Activated naive CD4-positive, alpha-beta T cell treated with Interleukin-2 at 50 U/mL for 16 hours (primary cell): ENCODE data around the gene PEAK3.

Experiments
- DNase-seq: peaks from one replicate; pipeline ENCODE4 v3.0.0-alpha.2; 2020

PEAK3 gene

DNA sequence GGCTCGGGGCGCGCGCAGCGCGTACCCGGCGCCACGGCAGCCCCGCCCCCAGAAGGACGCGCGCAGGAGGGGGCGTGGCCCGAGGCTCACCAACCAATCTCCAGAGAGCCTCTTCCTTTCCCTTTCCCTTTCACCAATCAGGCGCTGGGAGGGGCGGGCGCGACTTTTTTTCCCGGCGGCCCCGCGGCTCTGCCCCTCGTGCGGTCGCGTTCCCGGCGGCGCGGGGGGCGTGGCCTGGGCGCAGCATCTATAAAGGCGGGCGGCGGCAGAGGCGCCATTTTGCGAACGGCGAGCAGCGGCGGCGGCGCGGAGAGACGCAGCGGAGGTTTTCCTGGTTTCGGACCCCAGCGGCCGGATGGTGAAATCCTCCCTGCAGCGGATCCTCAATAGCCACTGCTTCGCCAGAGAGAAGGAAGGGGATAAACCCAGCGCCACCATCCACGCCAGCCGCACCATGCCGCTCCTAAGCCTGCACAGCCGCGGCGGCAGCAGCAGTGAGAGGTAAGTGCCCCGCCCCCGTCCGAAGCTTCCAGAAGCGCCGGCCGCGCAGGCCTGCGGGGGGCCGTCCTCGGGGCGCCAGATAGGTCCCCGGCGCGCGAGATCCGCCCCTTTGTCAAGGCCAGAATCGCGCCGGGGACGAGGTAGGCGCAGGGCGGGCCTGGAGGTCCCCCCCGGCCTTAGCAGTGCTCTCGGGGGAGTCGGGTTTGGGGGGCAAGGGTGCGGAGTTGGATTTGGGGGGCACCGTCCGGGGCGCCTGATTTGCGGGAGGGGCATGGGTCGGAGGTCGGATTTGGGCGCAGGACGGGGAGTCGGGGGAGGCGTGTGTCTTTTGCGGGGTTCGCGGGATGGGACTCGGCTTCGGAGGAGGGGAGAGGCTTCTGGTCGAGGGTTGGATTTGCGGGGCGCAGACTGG, 12.5 kb downstream of the PEAK3 start:
- peak; percentile 99 for DNase-seq

DNA sequence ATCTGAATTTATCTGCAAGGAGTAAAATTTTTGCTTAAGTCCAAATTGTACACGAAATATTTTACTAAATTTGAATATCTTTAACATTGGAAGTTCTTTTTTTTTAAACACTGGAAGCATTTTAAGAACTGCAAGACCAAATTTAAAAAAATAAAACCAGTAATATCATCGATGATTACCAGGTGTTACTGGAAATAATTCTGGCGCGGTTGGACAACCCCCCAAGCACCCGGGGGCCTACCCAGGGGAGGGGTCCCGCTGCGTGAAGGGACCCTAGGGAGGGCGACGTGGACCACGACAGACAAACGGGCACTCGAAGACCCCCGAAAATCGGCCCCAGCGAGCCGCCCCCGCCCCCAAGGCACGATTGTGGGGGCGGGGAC, 13.1 kb downstream of the PEAK3 start:
- DNase-seq = no peak

DNA sequence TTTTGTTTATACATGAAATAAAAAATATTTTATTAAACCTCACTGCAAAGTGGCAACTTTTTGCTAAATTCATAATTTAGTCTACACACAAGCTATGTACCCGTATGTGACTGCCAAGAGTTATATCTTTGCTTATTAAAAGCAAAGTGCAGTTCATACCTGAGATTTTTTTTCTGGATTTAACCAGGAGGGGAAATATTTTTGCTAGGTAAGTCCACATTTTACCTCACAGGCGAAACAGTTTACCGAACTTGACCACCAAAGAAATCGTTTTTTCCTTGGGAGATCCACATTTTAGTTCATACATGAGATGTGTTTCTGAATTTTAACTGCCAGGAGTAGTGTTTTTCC, 13.5 kb downstream of the PEAK3 start:
- DNase-seq = no peak

GRCh38 chr19:2266183-2266993, 15.6 kb downstream of the PEAK3 start:
- no peak for DNase-seq

DNA sequence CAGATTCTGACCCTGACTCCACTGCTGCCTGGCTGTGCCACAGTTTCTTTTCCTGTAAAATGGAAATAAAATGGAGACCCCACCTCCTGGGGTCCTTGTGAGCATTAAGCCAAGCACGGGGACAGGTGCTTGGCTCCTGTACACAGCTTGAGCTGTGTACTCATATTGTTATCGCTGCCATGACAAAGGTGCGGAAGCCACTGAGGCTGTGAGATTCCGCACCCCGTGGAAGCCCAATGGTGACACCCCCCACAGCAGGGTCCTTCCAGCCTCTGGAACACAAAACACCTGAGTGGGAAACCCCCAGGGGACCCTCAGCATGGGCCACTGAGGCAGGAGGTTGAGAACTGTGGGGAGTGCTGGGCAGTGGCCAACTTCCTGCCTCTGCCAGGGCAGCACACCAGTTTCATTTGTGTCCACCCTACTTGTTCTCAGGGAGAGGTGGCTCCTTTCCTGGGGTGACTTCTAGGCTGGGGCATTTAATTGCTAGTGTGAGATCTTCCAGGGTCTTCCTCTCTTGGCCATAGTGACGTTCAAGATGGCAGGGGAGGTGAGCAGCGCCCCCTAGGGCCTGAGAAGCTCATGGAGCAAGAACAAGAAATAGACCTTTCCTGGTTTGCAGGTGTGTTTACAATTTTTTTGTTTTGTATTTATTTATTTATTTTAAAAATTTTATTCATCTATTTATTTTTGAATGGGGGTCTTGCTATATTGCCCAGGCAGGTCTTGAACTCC, 20.4 kb downstream of the PEAK3 start:
- DNase-seq = peak; percentile 68

DNA sequence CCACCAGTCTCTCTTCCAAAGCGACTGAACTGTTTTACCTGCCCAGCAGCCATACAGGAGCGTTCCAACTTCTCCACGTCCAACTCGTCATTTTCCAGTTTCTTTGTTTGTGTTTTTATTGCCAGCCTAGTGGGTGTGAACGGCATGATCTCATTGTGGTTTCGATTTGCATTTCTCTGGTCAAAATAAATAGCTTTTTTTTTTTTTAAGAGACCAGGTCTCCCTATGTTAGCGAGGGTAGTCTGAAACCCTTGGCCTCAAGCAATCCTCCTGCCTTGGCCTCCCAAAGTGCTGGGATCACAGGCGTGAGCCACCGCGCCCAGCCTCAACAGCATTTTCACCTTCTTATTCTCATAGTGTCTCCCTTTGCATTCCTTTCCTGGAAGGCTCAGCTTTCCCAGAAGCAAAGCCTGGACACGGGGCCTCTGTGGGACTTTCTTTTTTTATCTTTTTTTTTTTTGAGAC, 21.6 kb downstream of the PEAK3 start:
- no peak for DNase-seq

DNA sequence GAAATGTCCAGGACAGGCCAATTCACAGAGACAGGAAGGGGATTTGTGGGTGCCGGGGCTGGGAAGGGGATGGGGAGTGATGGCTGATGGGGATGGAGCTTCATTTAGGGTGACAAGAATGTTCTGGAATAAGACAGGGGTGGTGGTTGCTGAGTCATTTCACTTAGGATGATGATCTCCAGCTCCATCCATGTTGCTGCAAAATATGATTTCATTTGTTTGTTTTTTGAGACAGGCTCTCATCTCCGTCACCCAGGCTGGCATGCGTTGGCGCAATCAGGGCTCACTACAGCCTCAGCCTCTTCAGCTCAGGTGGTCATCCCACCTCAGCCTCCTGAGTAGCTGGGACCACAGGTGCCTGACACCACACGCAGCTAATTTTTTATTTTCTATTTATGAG, 22.6 kb downstream of the PEAK3 start:
- no peak for DNase-seq

- no peak for DNase-seq
Observed at GRCh38 chr19:2255982-2256685, 25.8 kb downstream of the PEAK3 start, which contains the start of gene JSRP1. JSRP1 (minus strand) TSS chr19:2256417; CDS start chr19:2255314, 1,103 bp downstream.

DNA sequence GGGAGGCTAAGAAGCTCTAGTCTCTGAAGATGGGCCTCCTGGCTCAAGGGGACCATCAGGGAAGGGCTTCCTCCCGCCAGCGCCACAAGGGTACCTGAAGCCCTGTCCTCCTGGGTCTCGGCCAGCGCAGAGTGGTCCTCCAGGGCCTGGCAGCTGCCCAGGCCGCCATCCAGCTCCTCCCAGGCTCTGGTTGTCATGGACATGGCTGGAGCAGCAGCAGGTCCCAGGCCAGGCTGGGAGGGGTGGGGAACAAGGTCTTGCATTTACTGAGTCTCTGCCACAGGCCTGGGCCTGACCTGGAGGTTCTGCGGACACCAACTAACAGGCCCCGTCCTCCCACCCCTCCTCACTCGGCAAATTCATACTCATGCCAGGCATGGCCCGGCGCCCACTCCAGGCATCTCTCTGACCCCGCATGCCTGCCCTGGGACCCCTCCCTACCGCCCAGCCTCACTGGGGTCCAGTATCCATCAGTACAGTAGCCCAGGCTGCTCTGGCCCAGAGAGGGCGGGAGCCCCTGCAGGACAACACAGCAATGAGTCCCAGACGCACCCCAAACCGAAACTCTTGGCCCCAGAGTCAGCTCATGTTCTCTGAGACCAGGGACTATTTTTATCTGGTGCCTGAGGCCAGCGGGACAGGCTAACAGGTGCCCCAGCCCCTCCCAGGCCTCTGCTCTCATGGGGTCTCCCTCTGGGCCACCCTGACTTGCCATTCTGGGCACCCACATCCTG, 26.7 kb downstream of the PEAK3 start:
- DNase-seq = no peak

DNA sequence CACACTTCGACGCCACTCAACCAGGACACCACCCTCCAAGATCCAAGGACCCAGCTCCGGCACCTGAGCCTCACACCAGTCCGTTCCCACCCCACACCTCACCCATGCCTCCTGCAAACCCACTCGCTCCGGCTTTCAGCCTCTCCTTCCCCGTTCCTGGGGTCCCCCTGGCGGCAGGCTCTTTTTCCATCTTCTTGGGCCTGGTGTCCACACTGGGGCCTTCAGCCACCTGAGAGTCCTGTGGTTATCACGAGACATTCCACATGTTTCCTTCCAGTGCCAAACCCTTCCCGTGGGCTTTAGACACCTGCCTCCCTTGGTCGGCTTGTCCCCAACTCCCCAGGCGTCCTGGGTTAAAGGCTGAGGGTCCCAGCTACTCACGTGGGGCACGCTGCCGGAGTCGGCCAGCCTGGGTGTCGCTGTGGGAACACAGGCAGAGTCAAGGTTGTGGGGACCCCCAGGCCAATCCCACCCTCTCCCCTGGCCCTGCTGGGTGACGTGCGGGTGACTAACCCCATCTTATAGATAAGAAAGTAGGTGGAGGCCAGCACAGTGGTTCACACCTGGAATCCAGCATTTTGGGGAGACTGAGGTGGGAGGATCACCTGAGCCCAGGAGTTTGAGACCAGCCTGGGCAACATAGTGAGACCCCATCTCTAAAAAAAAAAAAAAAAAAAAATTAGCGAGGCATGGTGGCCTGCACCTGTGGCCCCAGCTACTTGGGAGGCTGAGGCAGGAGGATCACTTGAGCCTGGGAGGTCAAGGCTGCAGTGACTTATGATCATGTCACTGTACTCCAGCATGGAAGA, 27.7 kb downstream of the PEAK3 start:
- no peak for DNase-seq

- peak; percentile 51 for DNase-seq
Observed at GRCh38 chr19:2253106-2254063, 28.6 kb downstream of the PEAK3 start.

DNA sequence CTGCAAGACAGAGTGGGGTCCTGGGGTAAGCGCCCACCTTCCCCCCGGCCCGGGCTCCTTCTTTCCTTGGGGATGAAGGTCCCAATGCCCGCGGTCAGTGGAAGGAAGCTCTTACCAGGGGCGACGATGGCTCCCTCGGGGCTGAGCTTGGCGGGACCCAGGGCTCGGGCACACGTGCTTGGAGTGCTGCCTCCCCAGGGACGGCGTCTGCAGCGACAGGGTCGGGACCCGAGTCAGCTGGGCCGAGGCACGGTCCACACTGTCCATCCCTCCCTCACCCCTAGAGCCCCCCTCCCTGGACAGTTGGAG, 29.2 kb downstream of the PEAK3 start:
- DNase-seq = no peak

DNA sequence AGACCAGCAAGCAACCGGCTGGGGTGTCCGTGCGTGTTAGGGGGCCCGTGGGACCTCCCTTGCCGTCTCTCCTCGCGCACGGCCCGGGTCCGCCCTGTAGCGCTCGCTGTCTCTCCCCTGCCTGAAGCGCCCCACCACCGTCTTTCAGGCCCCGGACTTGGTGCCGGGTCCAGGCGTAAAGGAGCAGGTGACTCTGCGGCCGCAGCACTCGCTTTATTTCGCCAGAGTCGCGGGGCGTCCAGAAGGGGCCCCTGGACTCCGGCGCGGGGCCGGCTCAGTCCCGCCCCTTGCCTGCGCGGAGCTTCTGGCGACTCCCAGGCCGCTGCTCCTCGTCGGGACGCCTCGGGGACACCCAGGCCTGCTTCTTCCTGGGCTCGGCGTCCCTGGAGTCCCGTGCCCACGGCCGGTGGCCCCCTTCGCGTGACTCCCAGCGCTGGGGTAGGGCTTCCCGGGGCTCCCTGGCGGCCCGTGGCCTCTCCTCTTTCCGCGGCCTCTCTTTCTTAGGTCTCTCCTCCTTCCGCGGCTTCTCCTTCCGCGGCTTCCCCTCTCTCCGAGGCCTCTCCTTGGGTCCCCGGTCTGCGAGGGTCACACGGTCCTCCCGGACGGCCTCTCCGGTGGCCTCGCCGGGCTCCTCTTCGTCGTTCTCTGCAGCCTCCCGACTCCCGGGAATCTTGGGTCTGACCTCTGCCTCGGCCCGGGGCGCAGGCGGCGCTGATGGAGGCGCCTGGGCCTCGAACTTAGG, 29.7 kb downstream of the PEAK3 start:
- no peak for DNase-seq

- DNase-seq = no peak
Observed at GRCh38 chr19:2251106-2252054, 30.6 kb downstream of the PEAK3 start.

DNA sequence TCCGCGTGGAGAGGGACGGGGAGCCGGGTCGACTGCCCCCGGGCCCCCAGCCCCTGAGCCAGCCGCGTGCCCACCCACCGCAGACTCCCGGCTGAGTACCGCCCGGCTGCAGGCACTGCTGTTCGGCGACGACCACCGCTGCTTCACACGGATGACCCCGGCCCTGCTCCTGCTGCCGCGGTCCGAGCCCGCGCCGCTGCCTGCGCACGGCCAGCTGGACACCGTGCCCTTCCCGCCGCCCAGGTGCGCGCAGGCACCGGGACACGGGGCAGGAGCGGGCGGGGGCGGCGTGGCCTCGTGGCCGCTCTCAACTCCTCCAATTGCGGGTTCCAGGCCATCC, 31.2 kb downstream of the PEAK3 start:
- DNase-seq = no peak

DNA sequence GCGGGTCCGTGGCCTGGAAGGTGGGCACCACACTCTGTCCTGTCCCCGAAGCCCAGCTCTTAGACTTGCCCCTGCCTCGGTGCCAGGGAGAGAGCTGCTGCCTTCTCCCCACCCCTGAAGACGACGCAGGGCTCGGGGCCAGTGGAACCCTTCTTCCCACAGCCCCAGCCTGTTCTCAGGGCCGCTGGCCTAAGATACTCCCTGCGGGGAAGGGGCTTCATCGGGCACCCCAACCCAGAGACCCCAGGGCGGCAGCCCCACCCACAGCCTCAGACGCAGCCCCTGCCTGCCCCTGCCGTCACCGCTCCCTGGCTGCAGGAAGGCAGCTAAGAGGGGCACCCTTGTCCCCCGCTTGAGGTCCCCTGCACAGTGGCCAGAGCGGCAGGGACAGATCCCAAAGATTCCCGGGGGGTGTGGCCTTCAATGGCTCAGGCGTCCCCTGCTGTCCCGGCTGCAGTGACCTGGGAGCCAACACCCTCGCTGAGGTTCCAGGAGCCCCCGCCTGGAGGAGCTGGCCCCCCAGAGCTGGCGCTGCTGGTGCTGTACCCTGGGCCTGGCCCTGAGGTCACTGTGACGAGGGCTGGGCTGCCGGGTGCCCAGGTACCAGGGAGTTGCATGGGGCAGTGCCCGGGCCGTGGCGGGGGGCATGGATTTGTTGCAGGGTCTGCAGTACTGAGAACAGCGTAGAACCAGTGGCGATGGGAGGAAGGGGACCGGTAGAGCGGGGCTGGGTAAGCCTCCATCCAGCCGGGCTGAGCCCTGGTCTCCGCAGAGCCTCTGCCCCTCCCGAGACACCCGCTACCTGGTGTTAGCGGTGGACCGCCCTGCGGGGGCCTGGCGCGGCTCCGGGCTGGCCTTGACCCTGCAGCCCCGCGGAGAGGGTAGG, 31.9 kb downstream of the PEAK3 start:
- DNase-seq = no peak
